Kidney tubule cell (primary cell): ENCODE results near the gene FUT3.
"Not testable (repeated sequence)": the region's sequence is repeated elsewhere in the genome, so short reads cannot be mapped to it uniquely, and the experiment has no call there.

Source experiments
- DNase-seq: peaks from one replicate; pipeline ENCODE4 v3.0.0-alpha.2; 2018; ENCODE audit warnings: low spot score

FUT3 gene

DNA sequence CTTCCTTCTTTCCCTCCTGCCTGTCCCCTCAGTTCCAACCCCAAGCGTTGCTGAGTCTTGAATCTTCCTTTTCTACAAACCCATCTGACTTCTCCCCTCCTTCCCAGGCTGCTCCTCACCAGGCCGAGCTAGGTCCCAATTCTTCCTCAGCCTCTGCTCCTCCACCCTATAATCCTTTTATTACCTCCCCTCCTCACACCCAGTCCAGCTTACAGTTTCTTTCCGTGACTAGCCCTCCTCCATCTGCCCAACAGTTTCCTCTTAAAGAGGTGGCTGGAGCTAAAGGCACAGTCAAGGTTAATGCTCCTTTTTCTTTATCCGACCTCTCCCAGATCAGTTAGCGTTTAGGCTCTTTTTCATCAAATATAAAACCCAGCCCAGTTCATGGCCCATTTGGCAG is 2.6 kb downstream of the FUT3 start:
- DNase-seq: not testable (repeated sequence)

DNA sequence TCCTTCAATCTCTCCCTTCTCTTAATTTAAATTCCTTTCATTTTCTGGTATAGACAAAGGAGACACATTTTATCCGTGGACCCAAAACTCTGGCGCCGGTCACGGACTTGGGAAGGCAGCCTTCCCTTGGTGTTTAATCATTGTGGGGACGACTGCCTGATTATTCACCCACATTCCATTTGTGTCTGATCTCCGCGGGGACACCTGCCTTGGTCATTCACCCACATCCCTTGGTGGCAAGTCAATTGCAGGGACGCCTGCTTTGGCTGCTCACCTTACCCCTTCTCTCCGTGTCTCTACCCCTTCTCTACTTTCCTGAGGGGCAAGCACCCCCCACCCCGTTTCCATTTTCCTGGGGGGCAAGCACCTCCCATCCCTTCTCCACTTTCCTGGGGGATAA is 3.4 kb downstream of the FUT3 start:
- peak; percentile 27 for DNase-seq

DNA sequence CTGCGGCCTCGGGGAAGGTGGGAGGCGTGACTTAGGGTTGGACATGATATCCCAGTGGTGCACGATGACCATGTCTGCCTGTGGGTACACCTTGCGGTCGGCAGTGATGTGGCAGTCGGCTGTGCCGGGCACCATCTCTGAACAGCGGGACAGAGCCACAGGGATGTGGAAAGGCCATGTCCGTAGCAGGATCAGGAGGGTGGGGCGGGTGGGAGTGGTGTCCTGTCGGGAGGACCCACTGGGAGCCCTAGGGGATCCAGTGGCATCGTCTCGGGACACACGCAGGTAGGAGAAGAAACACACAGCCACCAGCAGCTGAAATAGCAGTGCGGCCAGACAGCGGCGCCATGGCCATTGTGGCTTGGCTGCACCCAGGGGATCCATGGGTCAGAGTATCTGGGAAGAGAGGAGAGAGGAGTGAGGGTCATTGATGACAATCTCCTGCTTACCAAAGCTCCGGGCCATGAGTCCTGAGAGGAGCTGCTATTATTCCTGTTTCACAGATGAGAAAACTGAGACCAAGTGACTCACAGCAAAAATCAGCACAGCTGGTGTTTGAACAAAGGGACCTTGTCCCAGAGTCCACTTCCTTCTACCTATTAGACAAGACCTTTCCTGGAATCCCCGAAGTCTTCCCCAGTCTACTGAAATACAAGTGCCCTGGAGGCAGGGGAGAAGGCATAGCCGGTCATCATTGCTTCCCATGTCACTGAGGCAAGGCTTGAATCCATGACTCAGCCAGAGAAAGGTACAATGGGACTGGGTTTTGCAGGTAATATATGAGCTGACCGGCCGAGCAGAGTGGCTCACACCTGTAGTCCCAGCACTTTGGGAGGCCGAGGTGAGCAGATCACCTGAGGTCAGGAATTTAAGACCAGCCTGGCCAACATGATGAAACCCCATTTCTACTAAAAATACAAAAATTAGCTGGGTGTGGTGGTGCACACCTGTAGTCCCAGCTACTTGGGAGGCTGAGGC is 6.5 kb downstream of the FUT3 start:
- DNase-seq: peak; percentile 22

DNA sequence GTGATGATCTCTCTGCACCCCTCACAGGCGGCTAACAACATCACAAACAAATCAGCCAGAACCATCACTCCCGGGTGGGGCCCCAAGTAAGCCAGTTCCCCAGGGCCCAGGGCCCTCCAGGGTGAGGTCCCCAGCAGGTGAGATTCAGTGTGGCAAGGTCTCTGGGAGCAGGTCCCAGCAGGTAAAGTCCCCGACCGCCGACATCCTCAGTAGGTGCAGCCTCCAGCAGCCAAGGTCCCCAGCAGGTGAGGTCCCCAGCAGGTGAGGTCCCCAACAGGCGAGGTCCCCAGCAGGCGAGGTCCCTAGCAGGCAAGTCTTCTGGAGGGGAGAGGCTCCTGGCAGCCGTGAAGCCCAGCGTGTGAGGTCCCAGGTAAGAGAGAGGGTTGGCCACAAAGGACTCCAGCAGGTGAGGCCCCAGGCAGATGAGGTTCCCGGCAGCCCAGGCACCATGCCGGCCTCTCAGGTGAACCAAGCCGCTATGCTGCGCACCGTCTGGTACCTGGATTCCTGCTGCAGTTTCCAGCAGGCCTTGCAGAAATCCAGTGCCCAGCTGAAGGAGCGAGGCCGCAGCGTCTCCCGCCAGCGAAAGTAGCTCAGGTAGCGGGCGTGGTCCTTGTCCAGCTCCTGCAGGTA is 7.8 kb downstream of the FUT3 start:
- no peak for DNase-seq

DNA sequence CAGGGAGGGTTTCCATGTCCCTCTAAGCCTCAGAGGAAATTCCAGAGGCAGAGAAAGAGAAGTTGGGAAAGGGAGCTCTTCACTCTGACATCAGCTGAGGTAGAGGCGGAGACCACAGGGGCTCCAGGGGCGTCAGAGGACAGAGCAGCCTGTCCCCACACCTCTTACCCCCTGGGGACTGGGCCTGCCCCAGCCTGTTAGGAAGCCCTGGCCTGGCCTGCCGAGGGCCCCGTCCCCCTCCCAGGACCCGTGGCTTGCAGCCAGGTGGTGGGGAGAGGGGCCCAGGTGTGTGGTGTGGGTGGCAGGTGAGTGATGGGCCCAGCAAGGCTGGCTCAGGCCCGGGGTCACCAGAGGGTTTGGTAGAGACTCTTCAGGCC is 9.5 kb downstream of the FUT3 start:
- DNase-seq: not testable (repeated sequence)

DNA sequence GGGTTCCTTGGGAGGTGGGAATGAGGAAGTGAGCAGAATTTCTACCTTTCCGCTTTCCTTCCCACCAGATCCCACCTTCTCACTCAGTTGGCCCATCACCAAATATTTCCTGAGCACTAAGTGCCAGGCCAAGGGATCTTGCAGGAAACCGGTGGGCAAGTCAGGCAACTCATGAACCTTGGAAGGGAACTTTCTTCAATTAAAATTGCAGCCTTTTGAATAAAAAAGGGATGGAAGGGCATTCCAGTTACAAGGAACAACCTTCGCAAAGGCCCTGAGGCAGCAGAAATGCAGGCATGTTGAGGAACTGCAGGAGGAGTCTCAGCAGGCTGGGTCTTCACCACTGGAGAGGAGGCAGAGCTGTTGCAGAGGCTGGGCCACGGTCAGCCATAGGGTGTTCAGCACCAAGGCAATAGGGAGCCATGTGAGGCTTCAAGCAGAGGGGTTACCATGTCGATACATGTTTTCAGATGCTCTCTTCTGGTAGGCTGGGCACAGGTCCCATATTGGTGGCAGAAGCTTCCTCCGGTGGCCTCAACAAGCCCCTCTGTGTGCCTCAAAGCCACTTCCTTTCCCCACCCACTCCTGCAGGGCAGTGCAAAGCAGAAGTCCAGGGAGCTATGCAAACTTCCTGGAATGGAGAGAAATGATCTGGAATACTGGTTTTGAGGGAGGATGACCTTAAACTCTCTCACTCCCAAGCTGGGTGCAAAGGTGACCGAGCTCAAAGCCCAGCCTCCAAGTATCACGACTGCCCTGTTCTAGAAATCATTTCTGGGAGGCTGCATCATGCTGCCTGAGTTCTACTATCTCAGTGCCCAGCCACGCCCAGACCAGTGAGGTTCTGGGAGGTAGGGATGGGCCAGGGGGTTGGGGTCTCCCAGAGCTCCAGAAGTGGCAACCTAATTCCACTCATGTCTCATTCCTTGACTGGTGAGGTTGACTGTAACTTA is 11.9 kb downstream of the FUT3 start, which contains the start of gene FUT6:
Gene FUT6 (minus strand): TSS at position 638 of the 953 bp plus-strand sequence. CDS start 7,135 bp downstream, outside the sequence.
- no peak for DNase-seq

DNA sequence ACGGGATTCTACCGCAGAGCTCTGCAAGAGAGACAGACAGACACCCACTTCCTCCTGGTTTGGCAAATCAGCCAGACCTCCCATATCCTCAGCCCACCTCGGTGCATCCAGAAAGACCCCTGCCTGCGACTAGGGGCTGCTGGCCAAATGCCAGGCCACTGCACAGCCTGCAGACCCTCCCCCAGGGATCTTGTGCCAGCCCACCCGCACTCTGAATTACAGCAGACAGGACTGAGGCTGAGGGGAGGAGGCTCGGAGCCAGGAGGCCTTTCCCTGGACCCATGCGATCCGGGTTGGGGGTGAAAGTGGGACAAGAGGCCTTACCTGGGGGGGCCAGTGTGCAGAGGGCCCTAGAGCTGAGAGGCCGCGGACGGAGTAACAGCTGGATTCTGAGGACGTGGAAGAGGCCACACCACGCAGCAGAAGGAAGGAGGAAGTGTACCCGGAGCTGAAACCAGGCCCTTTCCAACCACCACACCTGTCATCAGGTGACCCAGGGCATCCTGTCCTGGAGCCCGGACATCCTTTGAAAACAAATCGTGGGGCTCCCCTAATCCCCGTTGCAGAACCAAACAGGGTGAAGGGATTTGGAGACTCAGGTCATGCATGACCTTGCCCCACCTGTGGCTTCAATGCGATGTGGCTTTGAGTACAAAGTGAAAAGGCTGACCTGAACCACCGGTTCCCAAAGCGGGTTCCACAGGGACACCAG is 12.7 kb downstream of the FUT3 start:
- DNase-seq: no peak

DNA sequence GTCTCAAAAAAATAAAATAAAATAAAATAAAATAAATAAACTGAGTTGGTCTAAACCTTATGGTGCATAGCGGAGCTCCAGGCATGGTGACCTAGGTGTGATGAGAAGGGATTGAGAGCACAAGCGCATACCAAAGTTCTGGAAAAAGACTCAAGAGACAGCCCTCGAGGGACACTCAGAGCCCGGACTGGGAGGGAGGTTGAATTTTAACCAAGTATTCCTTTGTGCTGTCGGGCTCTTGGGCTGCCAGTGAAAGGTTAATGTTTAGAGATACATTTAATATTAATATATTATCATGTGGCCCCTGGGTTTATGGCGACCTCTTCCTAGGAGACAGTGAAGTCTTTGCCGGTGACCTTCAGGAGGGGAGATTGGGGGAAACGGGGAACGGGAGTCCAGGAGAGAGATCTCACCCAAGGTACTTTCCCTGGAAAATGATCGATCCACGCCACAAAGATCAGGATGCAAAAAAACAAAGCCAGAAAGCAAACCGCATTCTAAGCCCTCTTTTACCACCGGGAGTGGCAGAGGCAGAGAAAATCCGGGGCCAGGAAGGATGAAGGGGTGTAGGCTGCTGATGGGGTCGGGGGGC is 13.4 kb downstream of the FUT3 start:
- DNase-seq: peak; percentile 47

DNA sequence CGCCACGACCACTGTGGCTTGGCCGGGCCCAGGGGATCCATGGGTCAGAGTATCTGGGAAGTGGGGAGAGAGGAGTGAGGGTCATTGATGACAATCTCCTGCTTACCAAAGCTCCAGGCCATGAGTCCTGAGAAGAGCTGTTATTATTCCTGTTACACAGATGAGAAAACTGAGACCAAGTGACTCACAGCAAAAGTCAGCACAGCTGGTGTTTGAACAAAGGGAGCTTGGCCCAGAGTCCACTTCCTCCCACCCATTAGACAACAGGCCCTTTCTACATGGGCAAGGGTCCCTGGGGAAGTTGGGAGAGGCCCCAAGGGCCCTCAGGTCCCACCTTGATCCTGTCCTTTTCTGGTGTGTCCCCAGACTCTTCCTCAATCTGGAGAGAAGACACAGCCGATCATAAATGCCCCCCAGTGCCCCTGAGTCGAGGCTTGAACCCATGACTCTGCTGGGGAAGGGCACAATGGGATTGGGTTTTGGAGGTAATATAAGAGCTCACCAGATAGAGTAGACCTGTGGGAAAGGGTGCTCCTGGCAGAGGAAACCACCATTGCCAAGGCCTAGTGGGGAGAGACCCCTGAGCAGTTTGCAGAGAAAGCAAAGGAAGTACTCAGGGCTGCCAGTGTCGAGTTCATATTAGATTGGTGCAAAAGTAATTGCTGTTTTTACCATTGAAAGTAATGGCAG is 18.6 kb downstream of the FUT3 start:
- DNase-seq: no peak

DNA sequence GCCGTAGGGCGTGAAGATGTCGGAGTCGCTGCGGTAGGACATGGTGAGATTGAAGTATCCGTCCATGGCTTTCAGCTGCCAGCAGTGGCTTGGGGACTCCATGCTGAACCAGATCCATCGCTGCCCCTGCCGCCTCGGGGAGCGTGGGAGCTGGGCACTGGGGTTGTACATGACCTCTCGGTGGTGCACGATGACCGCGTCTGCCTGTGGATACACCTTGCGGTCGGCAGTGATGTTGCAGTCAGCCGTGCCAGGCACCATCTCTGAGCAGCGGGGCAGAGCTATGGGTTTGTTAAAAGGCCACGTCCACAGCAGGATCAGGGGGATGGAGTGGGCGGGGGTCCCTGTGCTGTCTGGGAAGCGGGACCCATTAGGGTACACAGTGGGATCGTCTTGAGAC is 19.2 kb downstream of the FUT3 start:
- no peak for DNase-seq

DNA sequence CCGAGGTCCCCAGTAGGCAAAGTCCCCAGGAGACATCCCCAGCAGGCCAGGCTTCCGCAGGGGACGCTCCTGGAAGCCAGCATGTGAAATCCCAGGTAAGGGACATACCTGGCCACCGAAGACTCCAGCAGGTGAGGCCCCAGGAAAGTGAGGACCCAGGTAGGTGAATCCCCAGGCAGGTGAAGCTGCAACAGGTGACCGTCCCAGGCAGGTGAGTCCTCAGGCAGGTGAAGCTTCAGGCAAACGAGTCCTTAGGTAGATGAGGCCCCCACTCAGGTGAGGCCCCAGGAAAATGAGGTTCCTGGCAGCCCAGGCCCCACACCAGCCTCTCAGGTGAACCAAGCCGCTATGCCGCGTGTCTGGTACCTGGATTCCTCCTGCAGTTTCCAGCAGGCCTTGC is 20.1 kb downstream of the FUT3 start:
- no peak for DNase-seq

DNA sequence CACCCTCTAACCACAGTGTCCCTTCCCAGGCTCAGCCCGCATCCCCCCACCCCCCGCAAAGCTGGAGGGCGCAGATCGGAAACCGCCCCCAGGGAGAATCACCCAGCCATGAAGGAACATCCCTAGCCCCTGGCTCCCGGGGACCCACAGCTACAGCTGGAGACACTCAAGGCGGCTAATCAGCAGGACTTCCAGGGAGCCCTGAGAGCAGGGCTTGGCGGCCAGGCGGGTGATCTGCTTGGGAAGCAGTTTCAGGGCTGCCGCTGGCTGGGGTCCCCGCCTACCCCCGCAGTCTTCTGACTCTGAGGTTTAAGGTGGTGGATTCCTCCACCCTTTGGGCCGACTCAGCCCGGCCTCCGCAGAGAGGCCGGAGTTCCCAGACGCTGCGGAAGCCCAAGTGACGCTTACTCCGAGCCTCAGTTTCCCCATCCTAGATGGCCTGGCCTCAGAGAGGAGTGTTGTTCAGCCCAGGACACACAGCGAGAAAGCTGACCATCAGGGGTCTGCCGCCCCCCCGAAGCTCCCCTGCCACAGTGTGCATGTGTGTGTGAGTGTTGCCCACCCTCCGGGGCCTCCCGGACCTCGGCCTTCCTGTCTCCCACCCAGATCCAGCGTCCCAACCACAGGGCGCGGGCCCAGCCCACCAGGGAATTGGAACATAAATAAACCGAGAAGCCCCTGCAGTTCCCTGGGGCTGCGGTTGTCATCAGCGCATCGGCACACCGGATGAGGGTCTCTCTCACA is 21.5 kb downstream of the FUT3 start:
- no peak for DNase-seq

DNA sequence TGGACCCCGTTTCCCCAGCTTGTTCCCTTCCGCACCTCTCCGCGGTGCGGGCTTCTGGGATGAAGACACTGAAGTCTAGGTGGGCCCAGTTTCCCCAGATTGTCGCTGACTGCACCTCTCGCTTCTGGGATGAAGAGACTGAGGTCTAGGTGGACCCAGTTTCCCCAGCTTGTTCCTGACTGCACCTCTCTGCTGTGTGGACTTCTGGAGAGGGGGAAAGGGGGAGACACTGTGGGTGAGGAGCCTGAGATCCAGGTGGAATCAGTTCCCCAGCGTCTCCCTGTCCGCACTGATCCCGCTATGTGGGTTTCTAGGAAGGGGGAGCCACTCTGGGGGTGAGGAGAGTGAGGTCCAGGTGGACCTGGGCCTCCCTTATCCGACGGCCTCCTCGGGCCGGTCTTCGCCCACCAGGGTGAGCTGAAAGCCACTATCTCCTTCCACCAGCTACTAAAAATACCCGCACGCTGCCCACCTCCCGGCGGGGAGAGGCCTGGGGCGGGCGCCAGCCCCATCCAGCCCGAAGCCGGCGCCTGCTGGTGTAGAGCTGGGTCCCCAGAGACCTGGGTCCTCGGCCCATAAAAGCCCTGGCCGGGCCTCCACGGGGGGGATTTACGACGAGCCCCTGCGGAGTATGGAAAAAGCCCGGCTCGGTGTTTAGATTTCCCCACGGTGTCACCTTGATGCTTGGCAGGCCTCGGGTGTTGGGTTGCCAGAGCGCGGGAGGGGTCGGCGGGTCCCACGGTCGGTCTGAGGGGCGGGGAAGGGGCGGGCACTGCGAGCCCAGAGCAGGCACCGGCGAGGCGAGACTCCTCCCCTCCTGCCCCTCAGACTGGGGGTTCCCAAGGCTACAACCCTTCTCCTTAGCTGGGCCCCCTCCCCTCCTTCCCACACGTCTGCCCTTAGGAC is 22.3 kb downstream of the FUT3 start:
- DNase-seq: no peak

DNA sequence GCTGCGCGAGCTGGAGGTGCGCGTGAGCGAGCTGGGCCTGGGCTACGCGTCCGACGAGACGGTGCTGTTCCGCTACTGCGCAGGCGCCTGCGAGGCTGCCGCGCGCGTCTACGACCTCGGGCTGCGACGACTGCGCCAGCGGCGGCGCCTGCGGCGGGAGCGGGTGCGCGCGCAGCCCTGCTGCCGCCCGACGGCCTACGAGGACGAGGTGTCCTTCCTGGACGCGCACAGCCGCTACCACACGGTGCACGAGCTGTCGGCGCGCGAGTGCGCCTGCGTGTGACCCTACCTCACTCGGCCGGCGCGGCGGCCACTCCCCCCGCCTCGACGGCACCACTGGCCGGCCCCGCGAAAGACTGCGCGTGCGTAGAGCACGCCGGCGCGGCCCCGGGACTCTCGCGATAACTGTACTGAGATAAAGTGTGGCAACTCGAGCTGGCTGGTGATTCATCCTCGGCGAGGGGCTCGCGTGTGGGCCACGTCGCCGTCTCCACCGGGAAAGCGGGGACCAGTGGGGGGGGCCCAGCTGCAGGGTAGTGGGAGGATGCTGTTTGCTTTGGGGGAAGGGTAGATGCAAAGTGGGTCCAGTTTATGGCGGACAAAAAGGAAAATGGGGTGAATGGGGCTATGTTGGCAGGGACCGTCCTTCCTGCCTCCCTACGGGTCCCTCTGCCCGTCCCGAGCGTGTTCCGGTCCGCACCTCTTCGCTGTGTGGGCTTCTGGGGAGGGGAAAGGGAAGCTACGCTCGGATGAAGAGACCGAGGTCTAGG is 23.2 kb downstream of the FUT3 start:
- DNase-seq: peak; percentile 91

DNA sequence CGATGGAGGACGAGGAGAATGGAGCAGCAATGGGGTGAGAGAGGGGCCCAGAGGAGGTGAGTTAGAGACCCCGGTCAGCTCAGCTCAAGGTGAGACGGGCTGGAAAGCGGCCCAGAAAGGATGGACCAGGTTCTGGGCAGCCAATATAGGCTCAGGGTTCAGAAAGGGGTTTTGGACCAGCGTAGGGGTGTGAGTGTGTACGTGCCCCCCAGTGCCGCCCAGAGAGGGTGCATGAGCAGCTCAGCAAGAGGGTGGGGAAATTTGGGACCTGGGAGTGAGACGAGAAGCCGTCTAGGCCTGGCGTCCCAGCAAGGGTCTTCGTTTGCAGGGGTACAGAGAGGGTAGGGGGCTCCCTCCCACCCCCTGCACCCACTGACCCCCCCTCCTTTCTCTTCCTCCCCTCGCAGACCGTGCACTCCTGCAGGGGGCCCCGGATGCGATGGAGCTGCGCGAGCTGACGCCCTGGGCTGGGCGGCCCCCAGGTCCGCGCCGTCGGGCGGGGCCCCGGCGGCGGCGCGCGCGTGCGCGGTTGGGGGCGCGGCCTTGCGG is 23.8 kb downstream of the FUT3 start:
- no peak for DNase-seq

DNA sequence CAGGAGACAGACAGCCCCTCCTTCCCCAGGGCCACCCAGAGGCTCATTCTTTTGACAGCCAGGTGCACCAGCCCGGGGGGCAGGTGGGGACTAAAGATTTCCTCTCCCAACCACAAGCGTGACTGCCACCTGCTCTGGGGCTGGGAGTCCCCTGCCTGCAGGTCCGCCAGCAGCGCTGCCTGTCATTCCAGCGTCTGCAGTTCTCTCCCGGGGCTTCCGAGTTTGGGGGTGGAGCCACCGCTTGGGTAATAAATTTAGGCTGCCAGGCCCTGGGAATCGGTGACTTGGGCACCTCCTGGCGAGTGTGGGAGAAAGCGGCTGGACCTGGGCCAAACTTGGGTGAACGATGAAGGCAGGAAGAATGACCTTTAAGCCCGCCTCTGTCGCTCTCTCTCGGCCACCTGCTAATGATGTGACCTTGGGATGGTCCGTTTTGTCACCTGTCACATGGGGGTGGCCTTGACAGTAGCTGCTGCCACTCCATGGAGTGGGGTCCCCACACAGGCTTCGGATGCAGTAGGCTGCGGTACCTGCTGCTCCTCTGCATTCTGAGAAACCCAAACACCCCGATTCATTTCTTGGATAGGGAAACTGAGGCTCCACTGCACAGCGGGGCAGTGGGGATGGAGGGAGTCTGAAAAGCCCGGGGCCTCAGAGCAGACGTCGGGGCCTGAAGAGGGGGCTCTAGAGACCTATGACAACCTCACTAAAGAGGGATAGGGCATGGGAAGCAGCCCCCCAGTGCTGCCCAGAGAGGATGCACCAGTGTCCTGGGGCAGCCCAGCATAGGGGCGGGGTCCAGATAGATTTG is 24.5 kb downstream of the FUT3 start:
- peak; percentile 87 for DNase-seq

DNA sequence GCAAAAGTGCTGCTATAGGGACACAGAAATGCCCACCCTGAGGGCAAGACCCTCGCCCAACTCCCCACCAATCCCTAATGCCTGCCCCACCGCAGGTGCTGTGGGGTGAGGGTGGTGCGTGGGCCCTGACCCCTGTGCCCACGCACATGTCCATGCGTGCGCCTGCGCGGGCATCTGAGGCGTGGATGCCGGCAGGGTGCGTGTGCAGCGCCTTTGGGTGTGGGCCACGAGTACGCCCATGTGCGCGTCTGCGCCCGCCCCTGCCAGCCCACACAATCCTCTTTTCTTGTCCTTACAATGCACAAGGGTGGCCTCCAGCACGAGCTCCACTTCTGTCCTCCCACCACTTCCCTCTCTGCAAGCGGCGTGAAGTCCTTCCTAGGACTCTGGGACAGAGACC is 26.1 kb downstream of the FUT3 start:
- no peak for DNase-seq
